ENCODE results near the gene ELFN1. TPM values are rescaled to one million over a fixed set of nuclear protein-coding genes. Genes with fewer than 3 reads are reported as not detected.

Gene ELFN1
- total RNA-seq, 1 donor from 2014 or later: 17.5 TPM

GRCh38 chr7:1769286-1770200 lies 99.5 kb downstream of the ELFN1 start:
- ATAC-seq: no peak
- no peak for DNase-seq (ENCODE audit: low spot score)

- DNase-seq (ENCODE audit: low spot score): peak; percentile 24
- ATAC-seq: no peak
Measured at GRCh38 chr7:1770331-1770730, 100.3 kb downstream of the ELFN1 start.

GRCh38 chr7:1775389-1775788 lies 105.3 kb downstream of the ELFN1 start:
- no peak for DNase-seq (ENCODE audit: low spot score)
- no peak for ATAC-seq

GRCh38 chr7:1777122-1777521 lies 107.0 kb downstream of the ELFN1 start:
- DNase-seq (ENCODE audit: low spot score) (no peak), ATAC-seq (no peak)

GRCh38 chr7:1779445-1779844 lies 109.4 kb downstream of the ELFN1 start:
- DNase-seq (ENCODE audit: low spot score) (peak; percentile 24), ATAC-seq (no peak)

GRCh38 chr7:1781369-1781768 lies 111.3 kb downstream of the ELFN1 start:
- ATAC-seq: no peak
- peak; percentile 14 for DNase-seq (ENCODE audit: low spot score)

- DNase-seq (ENCODE audit: low spot score): no peak
- ATAC-seq: no peak
Measured at GRCh38 chr7:1785839-1786238, 115.8 kb downstream of the ELFN1 start.

GRCh38 chr7:1787241-1787640 lies 117.2 kb downstream of the ELFN1 start:
- ATAC-seq: no peak
- peak; percentile 18 for DNase-seq (ENCODE audit: low spot score)

- no peak for ATAC-seq
- DNase-seq (ENCODE audit: low spot score): peak; percentile 32
Measured at GRCh38 chr7:1787681-1788235, 117.7 kb downstream of the ELFN1 start.

- DNase-seq (ENCODE audit: low spot score) (no peak), ATAC-seq (no peak)
Measured at GRCh38 chr7:1794888-1795542, 124.9 kb downstream of the ELFN1 start.

Other genes starting within 250 kb of the ELFN1 start
- 18.0 TPM for gene MICALL2, start 210.8 kb upstream of the ELFN1 start, total RNA-seq
- gene INTS1, start 165.9 kb upstream of the ELFN1 start, total RNA-seq: 55.5 TPM
- 11.6 TPM for gene MAFK, start 139.6 kb upstream of the ELFN1 start, total RNA-seq
- 44.6 TPM for gene TMEM184A, start 114.1 kb upstream of the ELFN1 start, total RNA-seq
- 10.7 TPM for gene PSMG3, start 100.2 kb upstream of the ELFN1 start, total RNA-seq